GM18520 (cell line): ENCODE measurements around the gene ATG7.

ENCODE experiments used
- ATAC-seq: cut with Tn5 transposase; IDR thresholded peaks from one replicate; pipeline ENCODE4 v1.9.1; 2021; ENCODE audit not compliant: unreplicated experiment

Gene ATG7

GRCh38 chr3:11530153-11530721 lies 258.0 kb downstream of the ATG7 start:
- ATAC-seq, result no peak

GRCh38 chr3:11532931-11533391 lies 260.8 kb downstream of the ATG7 start:
- no peak for ATAC-seq

- ATAC-seq, result no peak
Observed at GRCh38 chr3:11534011-11534792, 262.0 kb downstream of the ATG7 start.

- ATAC-seq, result no peak
Observed at GRCh38 chr3:11534793-11535101, 262.6 kb downstream of the ATG7 start.

- no peak for ATAC-seq
Observed at GRCh38 chr3:11535243-11535960, 263.2 kb downstream of the ATG7 start.

- ATAC-seq, result no peak
Observed at GRCh38 chr3:11536132-11536935, 264.1 kb downstream of the ATG7 start.

- no peak for ATAC-seq
Observed at GRCh38 chr3:11536936-11537612, 264.9 kb downstream of the ATG7 start.

- ATAC-seq, result no peak
Observed at GRCh38 chr3:11538581-11538980, 266.4 kb downstream of the ATG7 start.

- no peak for ATAC-seq
Observed at GRCh38 chr3:11539218-11539617, 267.0 kb downstream of the ATG7 start.

GRCh38 chr3:11539677-11540076 lies 267.5 kb downstream of the ATG7 start:
- no peak for ATAC-seq

GRCh38 chr3:11541321-11542303 lies 269.4 kb downstream of the ATG7 start:
- ATAC-seq, result no peak

- no peak for ATAC-seq
Observed at GRCh38 chr3:11542551-11542950, 270.4 kb downstream of the ATG7 start.

GRCh38 chr3:11543141-11543947 lies 271.1 kb downstream of the ATG7 start:
- no peak for ATAC-seq

GRCh38 chr3:11543948-11544387 lies 271.8 kb downstream of the ATG7 start:
- ATAC-seq, result no peak

GRCh38 chr3:11544412-11545181 lies 272.4 kb downstream of the ATG7 start:
- no peak for ATAC-seq

GRCh38 chr3:11545186-11545851 lies 273.1 kb downstream of the ATG7 start:
- no peak for ATAC-seq

GRCh38 chr3:11546657-11547302 lies 274.6 kb downstream of the ATG7 start:
- ATAC-seq, result no peak
